GM12892 (cell line): ENCODE results near the gene SIPA1L3.

ENCODE experiments used
- POLR2A ChIP-seq: IDR thresholded peaks from 2 replicates; pipeline ENCODE4 v1.6.1; 2011; ENCODE audit warnings: low read depth, low read length, control low read depth
- POLR2AphosphoS5 ChIP-seq: IDR thresholded peaks from 2 replicates; pipeline ENCODE4 v1.6.1; 2011; ENCODE audit warnings: low read depth, low read length, control low read depth
- TAF1 ChIP-seq: IDR thresholded peaks from 2 replicates; pipeline ENCODE4 v1.6.1; 2011; ENCODE audit warnings: low read depth, mild to moderate bottlenecking, control low read depth, low read length, borderline replicate concordance

DNA sequence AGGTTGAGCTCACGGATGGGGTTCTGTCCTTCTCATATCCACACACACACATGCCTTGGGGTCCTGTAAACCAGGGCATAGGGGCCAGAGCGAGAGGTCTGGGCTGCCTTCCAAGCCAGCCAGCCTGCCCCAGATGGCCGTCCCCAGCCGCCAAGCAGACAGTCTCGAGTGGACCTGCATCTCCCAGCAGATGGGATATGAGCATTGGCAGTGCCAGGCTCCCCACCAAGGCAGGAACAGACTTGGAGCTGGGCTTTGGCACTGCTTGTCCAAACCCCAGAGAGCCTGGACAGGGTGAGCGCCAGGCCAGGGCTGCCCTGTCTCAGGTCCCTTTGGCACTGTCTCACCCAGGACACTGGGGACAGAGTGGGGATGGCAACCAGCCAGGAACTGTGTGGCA lies 186.6 kb downstream of the SIPA1L3 start:
- no peak for TF ChIP-seq POLR2AphosphoS5
- no peak for TF ChIP-seq POLR2A
- TF ChIP-seq TAF1 = no peak
